Measurements from ENCODE around the gene LRTM1.

LRTM1 gene

GRCh38 chr3:54891540-54891897 lies 36.3 kb downstream of the LRTM1 start (continued):
- TF ChIP-seq ZNF362 (tag by site-specific recombination; IDR thresholded peaks at IDR 0.05) (no peak), ZNF112 (tag by site-specific recombination; IDR thresholded peaks at IDR 0.05) (no peak), ZNF488 (tag by site-specific recombination; IDR thresholded peaks at IDR 0.05) (no peak), ZNF580 (tag by site-specific recombination; IDR thresholded peaks at IDR 0.05) (no peak), HOXD13 (CRISPR knock-in tag; IDR thresholded peaks at IDR 0.05; ENCODE audit: borderline replicate concordance) (no peak; the same call in 1 of the 2 replicates), ZIC2 (tag by site-specific recombination; IDR thresholded peaks at IDR 0.05) (peak; percentile 89), SALL2 (tag by site-specific recombination; IDR thresholded peaks at IDR 0.05; ENCODE audit: borderline replicate concordance) (no peak), WT1 (tag by site-specific recombination; IDR thresholded peaks at IDR 0.05) (peak; percentile 57; the same call in 1 of the 2 replicates), ZNF274 (IDR thresholded peaks at IDR 0.05; ENCODE audit: low read length) (no peak), ZNF274 (tag by site-specific recombination; IDR thresholded peaks at IDR 0.05; ENCODE audit: borderline replicate concordance) (no peak), OSR2 (tag by site-specific recombination; IDR thresholded peaks at IDR 0.05) (peak; percentile 60; the same call in 1 of the 2 replicates), SP7 (tag by site-specific recombination; IDR thresholded peaks at IDR 0.05) (peak; percentile 58), ZNF423 (tag by site-specific recombination; IDR thresholded peaks at IDR 0.05) (no peak), ZNF426 (tag by site-specific recombination; IDR thresholded peaks at IDR 0.05) (no peak), ZXDB (tag by site-specific recombination; IDR thresholded peaks at IDR 0.05) (no peak), REST (tag by site-specific recombination; IDR thresholded peaks at IDR 0.05) (peak; percentile 73), AEBP2 (tag by site-specific recombination; IDR thresholded peaks at IDR 0.05; ENCODE audit: borderline replicate concordance) (no peak), ZNF449 (tag by site-specific recombination; IDR thresholded peaks at IDR 0.05) (no peak), BCL6B (tag by site-specific recombination; IDR thresholded peaks at IDR 0.05) (no peak), ZSCAN4 (tag by site-specific recombination; IDR thresholded peaks at IDR 0.05) (no peak), ZNF133 (tag by site-specific recombination; IDR thresholded peaks at IDR 0.05) (no peak), YY2 (tag by site-specific recombination; IDR thresholded peaks at IDR 0.05) (no peak), ZBTB49 (tag by site-specific recombination; IDR thresholded peaks at IDR 0.05; ENCODE audit: low read depth) (no peak), ZNF747 (tag by site-specific recombination; IDR thresholded peaks at IDR 0.05) (no peak), ZNF600 (tag by site-specific recombination; IDR thresholded peaks at IDR 0.05) (peak; percentile 92), ZNF155 (tag by site-specific recombination; IDR thresholded peaks at IDR 0.05) (no peak), ZNF302 (tag by site-specific recombination; IDR thresholded peaks at IDR 0.05; ENCODE audit: low read depth) (no peak)
